GM12864 (cell line): ENCODE results near the gene ZNF804B.

ENCODE experiments used
- DNase-seq: peaks from one replicate; pipeline ENCODE4 v3.0.0-alpha.2; 2011; ENCODE audit warnings: low read depth
- H3K4me3 ChIP-seq: 2 replicates; pipeline ENCODE4 v1.5.1; 2011; ENCODE audit warnings: mild to moderate bottlenecking, low read depth, low read length, control low read depth
- CTCF ChIP-seq: IDR thresholded peaks from 2 replicates; pipeline ENCODE4 v1.5.1; 2011; ENCODE audit warnings: low read depth, mild to moderate bottlenecking, moderate library complexity, low read length, control low read depth, inconsistent platforms; ENCODE audit errors: missing control alignments

Gene ZNF804B

GRCh38 chr7:89312551-89312950, 553.1 kb downstream of the ZNF804B start:
- no peak for DNase-seq
- H3K4me3 ChIP-seq, result no peak overlapping the region
- TF ChIP-seq CTCF, result no peak

- no peak overlapping the region for H3K4me3 ChIP-seq
- DNase-seq, result no peak
- TF ChIP-seq CTCF, result no peak
Observed at GRCh38 chr7:89316584-89317251, 557.2 kb downstream of the ZNF804B start.

GRCh38 chr7:89332026-89332425, 572.5 kb downstream of the ZNF804B start:
- no peak for TF ChIP-seq CTCF
- H3K4me3 ChIP-seq, result no peak overlapping the region
- no peak for DNase-seq

GRCh38 chr7:89334797-89335196, 575.3 kb downstream of the ZNF804B start:
- no peak for DNase-seq
- no peak overlapping the region for H3K4me3 ChIP-seq
- no peak for TF ChIP-seq CTCF

- TF ChIP-seq CTCF, result no peak
- no peak overlapping the region for H3K4me3 ChIP-seq
- no peak for DNase-seq
Observed at GRCh38 chr7:89335490-89335889, 576.0 kb downstream of the ZNF804B start.

GRCh38 chr7:89336121-89336520, 576.6 kb downstream of the ZNF804B start:
- TF ChIP-seq CTCF, result no peak
- no peak for DNase-seq
- no peak overlapping the region for H3K4me3 ChIP-seq

- TF ChIP-seq CTCF, result no peak
- DNase-seq, result no peak
Observed at GRCh38 chr7:89339748-89340147, 580.2 kb downstream of the ZNF804B start.

More at GRCh38 chr7:89339748-89340147, 580.2 kb downstream of the ZNF804B start:
- H3K4me3 ChIP-seq, result no peak overlapping the region
